ACC112 (cell line): Measurements from ENCODE around the gene EVPL.

Experiments used
- H2AFZ ChIP-seq: fragments of 200-600 bp; sonication (generic); one replicate; pipeline ENCODE4 v1.6.0; 2017; ENCODE audit warnings: antibody characterized with exemption, low read length; ENCODE audit not compliant: unreplicated experiment
- H3K27ac ChIP-seq: fragments of 200-600 bp; sonication (generic); 2 replicates; pipeline ENCODE4 v1.5.1; 2014; ENCODE audit warnings: low read depth, mild to moderate bottlenecking, antibody characterized with exemption, low read length, moderate library complexity
- H3K27me3 ChIP-seq: fragments of 200-600 bp; sonication (generic); 2 replicates; pipeline ENCODE4 v1.6.1; 2014; ENCODE audit warnings: mild to moderate bottlenecking, antibody characterized with exemption, low read length, moderate library complexity, mixed read lengths; ENCODE audit not compliant: insufficient read depth
- H3K36me3 ChIP-seq: fragments of 200-600 bp; sonication (generic); 2 replicates; pipeline ENCODE4 v1.6.1; 2016; ENCODE audit warnings: mild to moderate bottlenecking, antibody characterized with exemption, low read length, moderate library complexity, mixed read lengths; ENCODE audit not compliant: insufficient read depth
- H3K4me1 ChIP-seq: fragments of 200-600 bp; sonication (generic); one replicate; pipeline ENCODE4 v1.6.1; 2016; ENCODE audit warnings: low read length, mixed read lengths; ENCODE audit not compliant: insufficient read depth, unreplicated experiment, control insufficient read depth
- H3K4me3 ChIP-seq: fragments of 200-600 bp; sonication (generic); 2 replicates; pipeline ENCODE4 v1.5.1; 2014; ENCODE audit warnings: mild to moderate bottlenecking, low read depth, low read length
- H3K79me2 ChIP-seq: fragments of 200-600 bp; sonication (generic); one replicate; pipeline ENCODE4 v1.6.0; 2016; ENCODE audit warnings: low read length; ENCODE audit not compliant: control insufficient read depth, unreplicated experiment, insufficient read depth

EVPL gene

DNA sequence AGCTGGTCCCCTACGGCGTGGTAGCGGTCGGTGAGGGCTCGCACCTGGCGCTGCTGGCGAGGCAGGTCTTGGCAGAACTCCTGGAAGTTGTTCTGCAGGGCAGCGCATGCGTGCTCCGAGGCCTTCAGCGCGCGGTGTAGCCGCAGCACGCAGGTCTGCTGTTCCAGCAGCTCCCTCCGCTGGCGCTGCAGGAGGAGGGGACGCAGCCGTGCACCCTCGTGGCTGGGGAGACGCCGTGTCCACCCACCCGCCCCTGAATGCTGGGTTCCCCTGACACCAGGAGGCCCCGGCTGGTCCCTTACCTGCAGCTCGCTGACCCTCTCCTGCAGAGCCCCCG is 12.2 kb downstream of the EVPL start:
- no peak overlapping the region for H3K27ac ChIP-seq
- peaks cover 7% of the 10 kb centered on the region for H3K4me1 ChIP-seq
- H3K36me3 ChIP-seq = no peaks in the 10 kb centered on the region
- no peaks in the 10 kb centered on the region for H3K79me2 ChIP-seq
- no peaks in the 10 kb centered on the region; the same call in 1 of the 2 replicates for H3K27me3 ChIP-seq
- H3K4me3 ChIP-seq = no peak overlapping the region
- H2AFZ ChIP-seq = no peak overlapping the region

GRCh38 chr17:76014100-76014924 is 12.8 kb downstream of the EVPL start:
- Histone ChIP-seq H3K4me3 (no peak overlapping the region), H3K27ac (no peak overlapping the region), H3K79me2 (no peaks in the 10 kb centered on the region), H3K27me3 (no peaks in the 10 kb centered on the region; the same call in 1 of the 2 replicates), H2AFZ (no peak overlapping the region), H3K4me1 (peaks cover 7% of the 10 kb centered on the region), H3K36me3 (no peaks in the 10 kb centered on the region)

GRCh38 chr17:76013377-76013932 is 13.7 kb downstream of the EVPL start:
- Histone ChIP-seq H3K4me3 (no peak overlapping the region), H3K36me3 (no peaks in the 10 kb centered on the region), H3K27ac (no peak overlapping the region), H3K4me1 (peaks cover 7% of the 10 kb centered on the region), H3K27me3 (no peaks in the 10 kb centered on the region; the same call in 1 of the 2 replicates), H3K79me2 (no peaks in the 10 kb centered on the region), H2AFZ (no peak overlapping the region)

DNA sequence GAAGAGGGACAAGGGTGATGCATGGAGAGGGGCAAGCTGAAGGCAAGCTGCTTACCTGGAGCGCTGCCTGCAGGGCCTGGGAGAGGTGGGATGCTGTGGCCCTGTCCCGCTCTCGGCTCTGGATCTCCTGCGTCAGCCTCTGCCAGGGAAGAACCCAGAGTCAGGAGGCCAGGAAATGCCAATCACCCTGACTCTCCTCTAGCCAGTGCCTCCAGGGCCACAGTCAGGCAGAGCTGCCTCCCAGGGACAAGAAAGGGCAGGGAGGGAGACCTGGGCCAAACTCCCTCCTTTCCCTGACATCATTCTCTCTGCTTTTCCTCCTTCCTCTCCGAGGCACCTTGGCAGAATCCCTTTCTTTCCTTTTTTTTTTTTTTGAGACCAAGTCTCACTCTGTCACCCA is 15.2 kb downstream of the EVPL start:
- Histone ChIP-seq H3K36me3 (no peaks in the 10 kb centered on the region), H3K79me2 (no peaks in the 10 kb centered on the region), H3K4me3 (no peak overlapping the region), H3K27ac (no peak overlapping the region), H3K27me3 (no peaks in the 10 kb centered on the region; the same call in 1 of the 2 replicates), H2AFZ (no peak overlapping the region), H3K4me1 (peaks cover 7% of the 10 kb centered on the region)

DNA sequence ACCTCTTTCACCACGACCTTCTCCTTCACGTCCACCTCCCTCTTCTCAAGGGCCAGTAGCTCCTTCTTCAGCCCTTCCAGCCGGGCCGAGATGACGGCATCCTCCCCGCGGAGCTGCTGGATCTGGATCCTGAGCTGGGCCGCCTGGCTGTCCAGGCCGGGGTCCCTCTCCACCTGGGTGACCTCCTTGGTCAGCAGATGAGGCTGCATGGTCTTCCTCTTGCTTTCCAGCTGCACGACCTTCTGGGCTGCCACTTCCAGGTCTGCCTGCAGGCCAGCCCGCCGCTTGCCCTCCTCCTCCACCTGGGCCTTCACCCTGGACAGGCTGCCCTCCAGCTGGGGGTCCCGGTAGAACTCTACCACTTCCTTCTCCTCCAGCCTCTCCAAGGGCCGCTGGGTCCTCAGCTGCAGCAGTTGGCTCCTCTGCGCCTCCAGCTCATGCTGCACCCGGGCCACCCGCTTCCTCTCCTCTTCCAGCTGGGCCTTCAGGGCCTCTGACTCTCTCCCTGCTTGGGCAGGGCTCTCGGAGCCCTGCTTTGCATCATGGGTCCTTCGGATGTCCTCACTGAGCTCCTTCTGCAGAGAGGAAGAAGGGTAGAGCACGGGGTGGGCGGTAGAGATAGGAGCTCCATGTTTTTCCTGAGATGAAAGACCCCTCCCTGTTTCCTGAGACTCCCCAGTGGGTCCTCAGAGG is 17.0 kb downstream of the EVPL start:
- no peak overlapping the region for H3K4me3 ChIP-seq
- H3K27ac ChIP-seq = no peak overlapping the region
- peaks cover 7% of the 10 kb centered on the region for H3K4me1 ChIP-seq
- no peaks in the 10 kb centered on the region for H3K36me3 ChIP-seq
- H2AFZ ChIP-seq = no peak overlapping the region
- H3K79me2 ChIP-seq = no peaks in the 10 kb centered on the region
- no peaks in the 10 kb centered on the region; the same call in 1 of the 2 replicates for H3K27me3 ChIP-seq

DNA sequence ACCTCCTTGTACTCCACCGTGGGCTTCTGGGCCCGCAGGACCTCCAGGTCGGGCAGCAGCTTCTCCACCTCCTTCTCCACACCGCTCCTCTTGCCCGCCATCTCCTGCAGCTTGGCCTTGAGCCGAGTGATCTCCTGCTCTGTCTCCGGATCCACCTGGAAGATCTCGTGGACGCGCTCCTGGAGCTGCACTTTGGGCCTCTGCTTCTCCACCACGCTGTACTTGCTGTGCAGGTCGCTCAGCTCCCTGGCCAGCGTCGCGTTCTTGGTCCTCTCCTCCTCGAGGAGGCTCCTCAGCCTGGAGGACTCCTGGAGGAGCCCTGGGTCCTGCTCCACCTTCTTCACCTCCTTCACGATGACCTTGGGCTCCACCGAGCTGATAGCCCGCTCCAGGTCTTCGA is 17.7 kb downstream of the EVPL start:
- Histone ChIP-seq H3K79me2 (no peaks in the 10 kb centered on the region), H3K27me3 (no peaks in the 10 kb centered on the region; the same call in 1 of the 2 replicates), H3K36me3 (no peaks in the 10 kb centered on the region), H3K4me1 (peaks cover 7% of the 10 kb centered on the region), H3K4me3 (no peak overlapping the region), H2AFZ (no peak overlapping the region), H3K27ac (no peak overlapping the region)

DNA sequence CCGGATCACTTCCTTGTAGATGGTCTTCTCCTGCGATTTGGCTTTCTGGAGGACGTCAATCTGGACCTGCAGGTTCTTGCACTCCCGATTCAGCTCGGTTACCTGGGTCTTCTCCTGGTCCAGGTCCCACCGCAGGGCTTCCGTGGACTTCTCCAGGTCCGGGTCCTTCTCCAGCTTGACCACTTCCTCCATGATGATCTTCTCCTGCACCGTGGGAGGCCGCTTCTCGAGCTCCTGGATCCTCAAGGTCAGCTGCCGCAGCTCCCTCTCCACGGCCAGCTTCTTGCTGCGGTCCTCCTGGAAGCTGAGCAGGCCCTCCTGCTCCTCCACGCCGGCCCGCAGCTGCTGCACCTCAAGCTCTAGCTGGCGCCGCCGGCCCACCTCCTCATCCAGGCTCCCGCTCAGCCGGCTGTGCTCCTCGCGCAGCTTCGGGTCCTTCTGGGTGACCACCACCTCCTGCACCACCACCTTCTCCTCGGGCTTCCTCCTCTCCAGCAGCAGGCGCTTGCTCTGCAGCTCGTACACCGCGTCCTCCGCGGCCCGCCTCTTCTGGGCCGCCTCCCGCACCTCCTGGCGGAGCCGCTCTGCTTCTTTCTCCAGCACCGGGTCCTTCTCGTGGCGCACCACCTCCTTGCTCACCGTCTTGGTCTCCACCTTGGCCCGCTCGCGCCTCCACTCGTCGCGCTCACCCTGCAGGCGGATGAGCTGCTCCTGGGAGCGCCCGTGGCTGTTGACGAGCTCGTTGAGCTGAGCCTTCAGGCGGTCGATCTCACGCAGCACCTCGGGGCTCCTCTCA is 18.3 kb downstream of the EVPL start:
- Histone ChIP-seq H3K27ac (no peak overlapping the region), H3K4me3 (no peak overlapping the region), H2AFZ (no peak overlapping the region)

DNA sequence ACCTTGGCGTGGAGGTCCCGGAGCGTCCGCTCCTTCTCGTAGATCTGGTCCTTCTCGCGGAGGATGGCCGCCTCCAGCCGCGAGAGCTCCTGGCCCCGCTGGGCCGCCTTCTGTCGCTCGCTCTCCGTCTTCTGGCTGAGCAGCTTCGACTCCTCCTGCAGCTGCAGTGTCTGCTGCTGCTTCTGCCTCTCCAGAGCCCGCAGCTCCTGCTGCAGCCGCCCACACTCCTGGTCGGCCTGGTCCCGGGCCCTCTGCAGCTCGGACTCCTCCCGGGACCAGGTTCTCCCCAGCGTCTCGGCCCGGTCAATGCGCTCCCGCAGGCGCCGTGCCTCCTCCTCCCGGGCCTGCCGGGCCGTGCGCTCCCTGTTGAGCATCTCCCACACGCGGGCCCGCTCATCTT is 18.9 kb downstream of the EVPL start:
- Histone ChIP-seq H3K36me3 (no peaks in the 10 kb centered on the region), H3K27ac (no peak overlapping the region), H2AFZ (no peak overlapping the region), H3K4me3 (no peak overlapping the region), H3K4me1 (no peaks in the 10 kb centered on the region), H3K79me2 (no peaks in the 10 kb centered on the region), H3K27me3 (no peaks in the 10 kb centered on the region)

More for the DNA sequence above, 18.3 kb downstream of the EVPL start:
- H3K79me2 ChIP-seq = no peaks in the 10 kb centered on the region
- no peaks in the 10 kb centered on the region for H3K36me3 ChIP-seq
- peaks cover 4% of the 10 kb centered on the region for H3K4me1 ChIP-seq
- H3K27me3 ChIP-seq = no peaks in the 10 kb centered on the region

- Histone ChIP-seq H3K27me3 (no peaks in the 10 kb centered on the region), H2AFZ (no peak overlapping the region), H3K36me3 (no peaks in the 10 kb centered on the region), H3K27ac (no peak overlapping the region), H3K4me1 (no peaks in the 10 kb centered on the region), H3K79me2 (no peaks in the 10 kb centered on the region), H3K4me3 (no peak overlapping the region)
Measured at GRCh38 chr17:76007850-76008165, 19.3 kb downstream of the EVPL start.

DNA sequence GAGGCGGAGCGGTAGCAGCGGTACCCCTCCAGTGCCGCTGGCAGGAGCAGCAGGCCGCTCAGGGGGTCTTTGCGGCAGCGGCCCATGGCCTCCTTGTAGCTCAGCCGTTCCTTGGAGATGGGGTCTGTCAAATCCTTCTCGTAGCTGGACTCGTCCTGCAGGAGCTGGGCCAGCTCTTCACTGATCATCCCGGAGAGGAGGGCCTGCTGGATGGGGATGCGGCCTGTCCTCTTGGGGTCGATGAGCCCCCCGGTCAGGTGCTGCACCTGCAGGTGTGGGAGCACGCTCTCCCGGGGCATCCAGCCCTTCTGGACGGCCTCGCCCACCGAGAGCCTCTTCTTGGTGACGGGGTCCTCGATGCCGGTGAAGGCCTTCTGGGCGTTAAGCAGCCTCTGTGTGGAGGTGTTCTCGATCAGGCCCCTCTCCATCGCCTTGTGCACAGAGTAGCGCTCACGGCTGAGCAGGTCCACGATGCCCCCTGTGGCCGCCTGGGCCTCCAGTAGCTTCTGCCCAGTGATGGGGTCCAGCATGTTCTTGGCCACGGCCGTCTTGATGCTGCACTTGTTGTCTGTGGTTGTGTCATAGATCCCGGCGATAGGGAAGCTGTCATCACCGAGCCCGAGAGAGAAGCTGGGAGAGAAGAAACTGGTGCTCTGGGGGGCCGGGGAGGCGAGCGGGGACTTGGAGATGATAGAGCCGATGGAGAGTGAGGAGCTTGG is 19.8 kb downstream of the EVPL start:
- Histone ChIP-seq H3K4me1 (no peaks in the 10 kb centered on the region), H3K79me2 (no peaks in the 10 kb centered on the region), H3K36me3 (no peaks in the 10 kb centered on the region), H3K27me3 (no peaks in the 10 kb centered on the region), H2AFZ (no peak overlapping the region), H3K4me3 (no peak overlapping the region), H3K27ac (no peak overlapping the region)
